ENCODE results near the gene TNXB.
"Not testable (repeated sequence)": the region's sequence is repeated elsewhere in the genome, so short reads cannot be mapped to it uniquely, and the experiment has no call there.

TNXB gene

DNA sequence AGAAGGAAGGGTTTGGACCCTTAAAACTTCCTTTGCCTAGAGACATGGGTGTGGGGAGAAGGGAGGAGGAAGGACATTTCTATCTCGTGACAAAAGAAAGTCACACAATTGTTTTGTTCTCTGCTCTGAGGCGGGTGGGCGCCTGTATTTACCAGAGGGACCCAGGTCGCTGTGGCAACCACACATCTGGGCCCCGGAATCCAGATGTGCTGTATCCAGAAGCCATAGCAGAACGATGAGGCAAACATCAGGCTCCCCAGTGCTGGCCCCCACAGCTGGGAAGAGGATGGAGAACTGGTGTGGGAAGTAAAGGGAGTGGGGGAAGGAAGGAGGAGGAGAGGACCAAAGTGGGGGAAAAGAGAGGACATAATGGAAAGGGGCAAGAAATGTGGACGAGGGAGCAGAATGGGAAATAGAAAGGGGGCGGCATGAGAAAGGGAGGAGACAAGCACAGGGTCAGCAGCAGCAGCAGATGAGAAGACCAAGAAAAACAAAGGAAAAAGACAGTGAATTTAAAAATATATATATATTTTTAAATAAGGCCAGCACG is 3.4 kb upstream of the TNXB start:
- DNase-seq = no peak

GRCh38 chr6:32111424-32112066 is 2.4 kb upstream of the TNXB start:
- DNase-seq = no peak

DNA sequence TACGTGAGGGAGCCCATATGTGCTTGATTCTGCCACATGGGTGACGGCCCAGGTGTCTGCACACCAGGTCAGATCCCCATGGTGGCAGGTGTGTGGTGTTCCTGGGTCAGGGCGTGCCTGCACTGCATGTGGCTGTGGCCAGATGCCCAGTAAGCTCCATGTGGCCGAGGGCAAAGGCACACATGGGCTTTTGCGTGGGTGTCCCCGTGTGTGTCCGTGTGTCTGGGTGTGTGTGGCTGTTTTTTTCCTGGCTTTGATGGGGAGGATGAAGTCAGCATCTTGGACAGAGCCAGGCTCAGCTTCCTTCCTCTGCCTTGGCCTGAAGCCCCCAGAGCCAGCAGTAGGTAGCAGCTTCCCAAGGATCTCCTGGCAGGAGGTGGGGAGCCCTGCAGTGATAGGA is 1.5 kb upstream of the TNXB start:
- no peak for DNase-seq

DNA sequence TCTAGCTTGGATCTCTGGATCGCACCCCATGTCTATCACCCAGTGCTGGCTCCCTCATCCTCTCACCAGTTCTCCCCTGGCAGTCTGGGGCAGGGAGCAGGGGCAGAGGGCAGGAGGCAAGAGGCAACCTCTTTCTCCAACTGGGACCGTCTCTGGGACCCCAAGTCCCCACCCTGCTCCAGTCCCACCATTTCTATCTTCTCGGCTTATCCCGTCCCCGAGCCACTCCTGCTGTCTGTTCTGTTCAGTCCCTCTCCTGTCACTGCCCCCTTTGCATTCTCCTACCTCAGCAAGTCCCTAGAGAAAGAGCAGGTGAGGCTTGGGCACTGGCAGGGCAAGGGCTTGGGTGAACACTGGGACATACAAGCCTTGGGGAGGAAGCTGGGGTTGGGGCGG is 625 bp upstream of the TNXB start:
- DNase-seq = no peak

DNA sequence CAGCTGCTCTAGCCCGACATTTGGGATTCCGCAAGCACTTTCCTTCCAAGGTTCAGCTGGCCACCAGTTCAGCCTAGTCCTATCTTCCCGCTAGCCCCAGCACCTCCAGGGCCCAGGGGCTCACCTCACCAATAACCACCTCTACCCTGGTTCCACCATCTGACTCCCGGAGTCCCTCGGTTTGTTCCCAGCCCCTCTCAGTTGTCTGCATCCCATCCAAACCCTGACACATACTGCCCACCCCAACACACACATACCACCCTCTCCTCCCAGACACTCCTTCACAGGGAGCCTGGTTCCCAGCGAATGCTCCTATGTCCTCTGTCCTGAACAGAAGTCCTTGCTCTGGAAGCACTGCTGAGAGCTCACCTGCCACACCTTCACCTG is 418 bp downstream of the TNXB start:
- no peak for DNase-seq

DNA sequence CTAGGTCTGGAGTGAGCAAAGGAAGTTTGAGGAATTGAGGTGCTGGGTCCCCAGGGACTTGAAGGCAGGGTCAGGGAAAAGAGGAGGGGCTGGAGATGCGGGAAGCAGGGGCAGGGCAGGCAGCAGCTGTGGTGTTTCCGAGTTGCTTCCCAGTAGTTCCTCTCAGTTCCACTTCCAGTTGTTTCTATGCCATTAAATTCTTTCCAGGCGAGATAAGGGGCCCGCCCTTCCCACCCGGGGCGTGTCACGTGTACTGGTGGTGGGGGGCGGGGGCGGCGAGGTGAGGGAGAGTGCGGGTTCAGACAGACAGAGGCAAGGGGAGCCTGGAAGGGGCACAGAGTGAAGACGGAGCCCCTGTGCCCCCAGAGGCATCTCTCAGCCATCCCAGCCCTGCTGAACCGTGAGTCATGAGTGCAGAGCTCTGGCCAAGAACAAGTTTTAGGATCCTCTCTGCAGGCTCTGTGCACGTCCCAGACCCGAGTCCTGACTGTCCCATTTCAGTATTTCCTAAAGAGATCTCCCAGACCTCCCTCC is 977 bp downstream of the TNXB start:
- no peak for DNase-seq

DNA sequence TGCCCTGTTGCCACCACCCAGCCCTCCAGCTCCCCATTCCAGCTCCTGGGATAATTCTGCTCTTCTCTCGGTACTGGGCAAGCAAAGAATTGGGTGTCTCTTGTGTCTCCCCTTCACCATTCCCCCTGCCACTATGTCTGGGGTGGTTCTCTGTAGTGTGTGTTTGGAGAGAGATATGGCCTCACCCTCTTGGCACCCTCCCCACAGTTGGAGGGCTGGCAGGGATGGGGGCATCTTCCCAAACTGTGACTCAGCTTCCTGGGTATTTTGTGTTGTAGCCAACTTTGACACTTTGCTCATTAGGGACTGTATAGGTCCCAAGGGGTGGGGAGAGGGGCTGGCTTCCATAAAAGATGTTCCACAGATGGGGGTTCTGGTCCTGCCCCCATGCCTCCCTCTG is 1.7 kb downstream of the TNXB start:
- DNase-seq = no peak

GRCh38 chr6:32105433-32105832 is 3.7 kb downstream of the TNXB start:
- DNase-seq = no peak

GRCh38 chr6:32102255-32102654 is 6.9 kb downstream of the TNXB start:
- DNase-seq = no peak

DNA sequence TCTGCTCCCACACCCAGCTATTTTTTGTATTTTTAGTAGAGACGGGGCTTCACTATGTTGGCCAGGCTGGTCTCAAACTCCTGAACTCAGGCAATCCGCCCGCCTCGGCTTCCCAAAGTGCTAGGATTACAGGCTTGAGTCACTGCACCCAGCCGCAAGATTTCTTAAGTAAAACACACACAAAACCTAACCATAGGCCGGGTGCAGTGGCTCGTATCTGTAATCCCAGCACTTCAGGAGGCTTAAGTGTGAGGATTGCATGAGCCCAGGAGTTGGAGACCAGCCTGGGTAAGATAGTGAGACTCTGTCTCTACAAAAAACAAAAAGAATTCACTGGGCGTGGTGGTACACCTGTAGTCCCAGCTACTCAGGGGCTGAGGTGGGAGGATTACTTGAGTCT is 8.9 kb downstream of the TNXB start:
- DNase-seq = not testable (repeated sequence)

DNA sequence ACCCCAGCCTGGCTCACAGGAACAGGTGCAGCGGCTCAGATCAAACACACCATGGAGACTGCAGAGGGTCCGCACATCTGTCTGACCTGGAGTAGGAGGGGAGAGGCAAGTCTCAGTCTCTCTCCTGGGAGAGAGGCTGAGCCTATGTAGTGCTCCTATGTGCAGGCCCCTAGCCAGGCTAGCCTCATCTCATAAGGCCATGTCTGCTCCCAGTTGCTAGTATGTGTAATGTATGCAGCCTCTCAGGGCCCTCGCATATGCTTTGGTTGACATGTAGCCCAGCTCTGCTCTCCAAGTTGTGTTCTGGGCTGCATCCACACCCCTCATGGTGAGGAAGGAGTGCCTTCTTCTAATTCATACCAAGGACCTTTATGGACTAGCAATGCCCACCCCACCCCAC is 11.8 kb downstream of the TNXB start:
- no peak for DNase-seq

DNA sequence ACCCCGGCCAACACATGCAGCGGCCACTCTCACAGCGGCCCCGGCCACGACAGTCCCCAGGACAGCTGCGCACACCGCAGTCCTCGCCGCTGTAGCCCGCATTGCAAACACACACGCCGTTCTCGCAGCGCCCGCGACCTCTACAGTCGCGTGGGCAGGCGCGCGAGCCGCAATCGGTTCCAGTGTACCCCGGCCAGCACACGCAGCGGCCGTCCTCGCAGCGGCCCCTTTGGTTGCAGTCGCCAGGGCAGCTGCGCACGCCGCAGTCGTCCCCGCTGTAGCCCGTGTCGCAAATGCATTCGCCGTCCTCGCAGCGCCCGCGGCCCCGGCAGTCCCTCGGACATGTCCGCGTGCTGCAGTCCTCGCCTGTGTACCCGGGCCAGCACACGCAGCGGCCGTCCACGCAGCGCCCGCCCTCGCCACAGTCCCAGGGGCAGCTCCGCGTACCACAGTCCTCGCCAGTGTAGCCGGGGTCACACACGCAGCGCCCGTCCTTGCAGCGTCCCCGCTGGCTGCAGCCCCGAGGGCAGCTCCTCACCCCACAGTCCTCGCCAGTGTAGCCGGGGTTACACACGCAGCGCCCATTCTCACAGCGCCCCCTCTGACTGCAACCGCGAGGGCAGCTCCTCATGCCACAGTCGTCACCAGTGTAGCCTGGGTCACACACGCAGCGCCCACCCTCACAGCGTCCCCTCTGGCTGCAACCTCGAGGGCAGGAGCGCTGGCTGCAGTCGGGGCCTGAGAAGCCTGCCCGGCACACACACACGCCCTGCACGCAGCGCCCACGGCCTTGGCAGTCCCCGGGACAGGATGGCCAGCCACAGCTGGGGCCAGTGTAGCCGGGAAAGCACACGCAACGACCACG is 12.5 kb downstream of the TNXB start:
- peak in 1 of 58 donors; percentile 12 for DNase-seq

- no peak for DNase-seq
These were observed 13.1 kb downstream of the TNXB start for GRCh38 chr6:32096087-32096393.

GRCh38 chr6:32095338-32096086 is 13.6 kb downstream of the TNXB start:
- DNase-seq = no peak

GRCh38 chr6:32092760-32093497 is 16.2 kb downstream of the TNXB start:
- peak in 35 of 58 donors; percentile 6 to 62 (median 29) for DNase-seq

DNA sequence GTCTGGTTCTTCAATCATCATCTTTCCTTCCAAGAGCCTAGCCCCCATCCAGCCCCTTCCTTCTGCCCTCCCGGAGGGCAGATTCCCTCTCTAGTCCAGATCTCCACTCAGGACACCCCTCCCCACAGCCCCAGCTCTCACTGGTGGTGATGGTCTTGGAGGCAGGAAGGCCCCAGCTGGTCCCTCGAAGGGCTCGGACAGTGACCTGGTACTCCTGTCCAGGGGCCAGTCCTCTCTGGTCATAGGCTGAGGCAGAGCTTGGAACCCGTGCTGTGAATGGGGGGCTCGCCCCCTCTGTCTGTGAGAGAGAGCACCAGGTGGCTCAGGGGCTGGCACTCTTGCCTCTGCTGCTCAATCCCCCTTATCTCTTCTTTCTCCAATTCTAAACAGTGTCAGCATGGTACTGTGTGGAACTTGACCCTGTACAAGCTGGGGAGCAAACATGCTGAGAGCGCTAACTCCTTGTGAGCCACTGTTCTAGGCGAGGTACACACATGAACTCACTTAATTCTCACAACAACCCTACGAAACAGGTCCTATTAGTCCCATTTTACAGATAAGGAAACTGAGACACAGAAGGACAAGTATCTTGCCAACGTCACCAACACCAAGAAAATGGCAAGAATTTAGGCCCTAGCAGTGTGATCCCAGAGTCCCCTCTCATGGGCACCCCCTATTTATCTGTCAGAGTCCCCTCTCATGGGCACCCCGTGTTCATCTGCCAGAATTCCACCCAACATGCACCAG is 19.9 kb downstream of the TNXB start:
- no peak for DNase-seq

GRCh38 chr6:32088487-32089049 is 20.6 kb downstream of the TNXB start:
- DNase-seq = no peak

DNA sequence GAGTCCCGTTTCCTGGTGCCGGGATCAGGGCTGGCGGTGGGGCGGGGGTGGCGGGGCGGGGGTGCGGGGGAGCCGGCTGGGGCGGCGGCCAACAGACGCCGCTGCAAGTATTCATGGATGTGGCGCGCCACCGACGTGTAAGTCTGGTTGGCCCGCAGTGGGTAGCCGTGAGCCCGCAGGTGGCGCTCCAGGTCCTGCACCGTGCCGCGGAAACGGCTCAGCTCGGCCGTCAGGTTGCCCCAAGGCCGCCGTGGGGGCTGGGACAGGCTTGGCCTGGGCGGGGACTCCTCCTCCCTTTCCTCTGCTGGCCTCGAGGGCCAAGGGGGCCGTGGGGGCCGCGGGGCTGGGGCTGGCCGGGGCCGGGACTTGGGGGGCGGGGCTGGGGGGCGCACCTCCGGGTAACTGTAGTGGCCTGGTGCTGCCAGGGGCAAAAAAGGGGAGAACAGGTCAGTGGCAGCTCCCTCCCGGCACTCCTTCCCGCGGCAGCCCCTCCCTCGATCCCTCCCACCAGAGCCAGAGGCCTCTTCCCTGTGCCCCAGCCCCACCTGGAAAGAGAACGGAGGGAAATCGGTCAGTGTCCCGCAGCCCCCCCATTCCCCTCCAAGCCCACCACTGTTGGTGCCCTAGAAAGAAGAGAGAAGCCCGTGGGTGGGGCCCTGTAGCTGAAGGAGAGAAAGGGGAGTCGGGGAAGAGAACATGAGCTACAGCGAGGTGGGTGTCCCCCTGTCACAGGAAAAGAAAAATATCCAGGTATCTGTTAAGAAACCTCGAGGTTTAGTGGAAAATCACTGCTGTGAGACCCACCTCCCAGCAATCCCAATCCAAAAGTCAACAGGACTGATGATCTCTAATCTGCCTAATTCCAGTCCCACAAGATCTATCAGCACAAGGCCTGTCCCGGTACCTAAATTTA is 21.3 kb downstream of the TNXB start:
- DNase-seq = peak in 14 of 58 donors; percentile 4 to 50 (median 16)
